CD14-positive monocyte (primary cell): ENCODE results near the gene LGR4. TPM values are rescaled to one million over a fixed set of nuclear protein-coding genes. Genes with fewer than 3 reads are reported as not detected.

Source experiments
- DNase-seq, 3 donors: peaks; one replicate each; pipeline ENCODE4 v3.0.0-alpha.2; 2011 to 2022
- H2AFZ ChIP-seq: 2 replicates; pipeline ENCODE4 v1.6.0; 2012; ENCODE audit warnings: mild to moderate bottlenecking, low read depth, low read length, inconsistent platforms; ENCODE audit not compliant: insufficient read depth, poor library complexity, severe bottlenecking
- H3K27ac ChIP-seq, 2 donors: 1 replicate in 1 of 2; 2 replicates in 1 of 2; pipeline ENCODE4 v1.5.1; 2012 to 2013; ENCODE audit warnings: low read length in 2 of 2, control low read depth in 1 of 2, inconsistent platforms in 1 of 2, low read depth in 1 of 2, mild to moderate bottlenecking in 1 of 2
- H3K27me3 ChIP-seq, 2 donors: one replicate each; pipeline versions ENCODE4 v1.6.0 to v1.6.1; 2011 to 2013; ENCODE audit warnings: low read length in 2 of 2; ENCODE audit not compliant: control insufficient read depth in 2 of 2, insufficient read depth in 2 of 2
- H3K36me3 ChIP-seq, 2 donors: replicated peaks in 1 of 2; 1 replicate in 1 of 2; 2 replicates in 1 of 2; pipeline versions ENCODE4 v1.5.1 to v1.6.1; 2012 to 2013; ENCODE audit warnings: low read length in 2 of 2, control low read depth in 1 of 2, inconsistent platforms in 1 of 2, mild to moderate bottlenecking in 1 of 2; ENCODE audit not compliant: insufficient read depth in 2 of 2, control insufficient read depth in 1 of 2
- H3K4me1 ChIP-seq, 2 donors: 1 replicate in 1 of 2; 2 replicates in 1 of 2; pipeline versions ENCODE4 v1.5.1 to v1.6.1; 2012 to 2013; ENCODE audit warnings: low read length in 2 of 2, control low read depth in 1 of 2, inconsistent platforms in 1 of 2, mild to moderate bottlenecking in 1 of 2, moderate library complexity in 1 of 2; ENCODE audit not compliant: insufficient read depth in 2 of 2, control insufficient read depth in 1 of 2
- H3K4me2 ChIP-seq: replicated peaks from 2 replicates; pipeline ENCODE3; 2012; ENCODE audit warnings: low read length, moderate library complexity, mild to moderate bottlenecking; ENCODE audit not compliant: poor library complexity, severe bottlenecking; ENCODE audit errors: extremely low read depth
- H3K4me3 ChIP-seq, 3 experiments: fragments of 200-600 bp in 1 of 3; sonication (generic) in 1 of 3; replicated peaks in 1 of 3; 1 replicate in 2 of 3; 2 replicates in 1 of 3; pipeline ENCODE4 v1.5.1; 2011 to 2013; ENCODE audit warnings: low read length in 3 of 3, mild to moderate bottlenecking in 3 of 3, control low read depth in 2 of 3, low read depth in 2 of 3, inconsistent platforms in 1 of 3, moderate library complexity in 1 of 3
- H3K79me2 ChIP-seq: 2 replicates; pipeline ENCODE4 v1.6.0; 2012; ENCODE audit warnings: mild to moderate bottlenecking, control low read depth, inconsistent platforms, low read length, moderate library complexity; ENCODE audit not compliant: insufficient read depth
- H3K9ac ChIP-seq: 2 replicates; pipeline ENCODE4 v1.6.0; 2017; ENCODE audit warnings: low read length, mild to moderate bottlenecking; ENCODE audit not compliant: insufficient read depth, poor library complexity, severe bottlenecking
- H3K9me3 ChIP-seq, 2 donors: replicated peaks in 1 of 2; 1 replicate in 1 of 2; 2 replicates in 1 of 2; pipeline versions ENCODE4 v1.5.1 to v1.6.1; 2012 to 2013; ENCODE audit warnings: low read length in 2 of 2, control low read depth in 1 of 2; ENCODE audit not compliant: control insufficient read depth in 1 of 2, insufficient read depth in 1 of 2
- H4K20me1 ChIP-seq: 2 replicates; pipeline ENCODE4 v1.6.0; 2012; ENCODE audit warnings: mild to moderate bottlenecking, low read length, control low read depth, moderate library complexity; ENCODE audit not compliant: insufficient read depth
- H3K27ac Mint-ChIP-seq, 7 donors: one replicate each; pipeline ENCODE4 v1.8.0; 2020; ENCODE audit warnings: mild to moderate bottlenecking in 7 of 7, mixed read lengths in 7 of 7, moderate library complexity in 6 of 7, inconsistent platforms in 2 of 7
- H3K27me3 Mint-ChIP-seq, 3 donors: one replicate each; pipeline ENCODE4 v1.8.0; 2021 to 2022; ENCODE audit warnings: low read depth in 3 of 3, mild to moderate bottlenecking in 3 of 3, mixed read lengths in 3 of 3, moderate library complexity in 3 of 3, inconsistent platforms in 1 of 3
- H3K36me3 Mint-ChIP-seq, 2 donors: one replicate each; pipeline ENCODE4 v1.8.0; 2020; ENCODE audit warnings: mixed read lengths in 2 of 2, inconsistent platforms in 1 of 2, mild to moderate bottlenecking in 1 of 2
- H3K4me1 Mint-ChIP-seq: one replicate; pipeline ENCODE4 v1.8.0; 2020; ENCODE audit warnings: mild to moderate bottlenecking, mixed read lengths
- H3K4me3 Mint-ChIP-seq, 2 donors: one replicate each; pipeline ENCODE4 v1.8.0; 2020; ENCODE audit warnings: mild to moderate bottlenecking in 2 of 2, mixed read lengths in 2 of 2, moderate library complexity in 1 of 2
- H3K9me3 Mint-ChIP-seq, 7 donors: one replicate each; pipeline ENCODE4 v1.8.0; 2020 to 2022; ENCODE audit warnings: mixed read lengths in 7 of 7, mild to moderate bottlenecking in 6 of 7, moderate library complexity in 6 of 7, inconsistent platforms in 2 of 7
- WGBS: methylation state at CpG from one replicate; pipeline ENCODE4 v1.1.5; 2013; ENCODE audit warnings: missing lambda C conversion rate; ENCODE audit not compliant: insufficient coverage; 5-methylcytosine and 5-hydroxymethylcytosine counted together
- intact Hi-C, 2 donors: fragments of 100-400 bp; cut with micrococcal nuclease; formaldehyde crosslinking; loops; one replicate each; pipeline versions ENCODE4 v1.15.0 to v1.15.1; 2023
- polyA plus RNA-seq, 3 donors: library from polyadenylated mRNA; depleted of rRNA in 1 of 3; unstranded in 2 of 3; stranded (reverse) in 1 of 3; fragments of 300-500 nt in 2 of 3; fragments of >200 nt in 1 of 3; fragmentation: Illumina TruSeq in 2 of 3; gene quantifications; 1 replicate in 2 of 3; 2 replicates in 1 of 3; pipeline ENCODE4 v1.2.3, GENCODE V29; 2012 to 2021
- TF ChIP-seq, protein P1 (sequence below): fragments of 200-600 bp; IDR thresholded peaks from one replicate; pipeline ENCODE4 v1.8.0; 2022; ENCODE audit warnings: antibody characterized with exemption, mild to moderate bottlenecking

LGR4 gene
- polyA plus RNA-seq, 3 donors = 0.67 to 0.92 (median 0.72) TPM

DNA sequence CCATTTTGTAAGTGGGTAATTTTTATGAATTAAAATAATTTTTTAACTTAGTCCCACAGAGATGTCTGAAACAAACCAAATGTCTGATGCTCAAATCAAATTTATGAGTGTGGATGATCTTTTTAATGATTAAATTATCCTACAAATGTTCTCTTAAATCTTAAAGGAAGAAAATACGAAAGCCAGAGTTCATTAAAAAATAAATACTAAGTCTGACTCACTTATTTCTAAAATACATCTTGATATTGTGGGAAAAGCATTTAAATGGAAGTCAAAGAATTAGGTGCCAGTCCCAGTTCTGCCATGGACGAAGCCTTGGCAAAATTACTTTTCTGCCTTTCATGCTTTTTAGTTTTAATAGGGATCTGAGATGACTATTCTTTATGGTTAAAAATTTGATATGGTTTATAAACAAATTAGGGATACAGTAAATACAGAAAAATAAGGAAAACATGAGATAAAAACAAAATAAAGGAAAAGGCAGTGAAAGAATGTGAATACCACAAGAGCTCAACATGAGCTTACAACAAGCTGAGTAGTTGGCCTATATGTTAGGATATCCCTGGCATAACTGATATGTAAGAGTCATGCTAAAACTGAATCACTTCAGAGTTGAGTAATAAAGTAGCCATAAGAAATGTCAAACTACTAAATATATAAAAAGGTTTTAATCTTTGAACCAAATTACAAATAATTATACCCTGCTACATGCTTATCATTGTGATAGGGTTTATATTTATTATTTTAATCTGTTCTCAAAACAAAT is 118.8 kb downstream of the LGR4 start:
- H3K9me3 ChIP-seq = no peaks in the 10 kb centered on the region

DNA sequence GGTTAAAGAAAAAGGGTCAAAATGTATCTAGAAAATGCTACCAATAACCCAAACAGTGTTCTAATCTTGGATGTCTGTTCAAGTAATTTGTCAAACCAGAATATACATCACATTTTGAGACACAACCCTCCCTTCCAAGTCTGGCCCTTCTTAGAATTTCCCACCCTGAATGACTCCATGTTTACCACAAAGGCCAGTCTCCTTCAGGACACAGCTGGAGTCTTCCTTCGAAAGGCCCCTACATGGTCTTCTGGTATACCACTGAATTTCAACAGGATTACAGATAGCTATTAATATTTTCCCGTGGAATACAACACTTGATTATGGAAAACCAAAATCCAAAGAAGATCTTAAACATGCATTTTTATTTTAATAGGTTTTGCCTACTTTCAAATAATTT is 119.8 kb downstream of the LGR4 start:
- TF ChIP-seq, protein P1, sequence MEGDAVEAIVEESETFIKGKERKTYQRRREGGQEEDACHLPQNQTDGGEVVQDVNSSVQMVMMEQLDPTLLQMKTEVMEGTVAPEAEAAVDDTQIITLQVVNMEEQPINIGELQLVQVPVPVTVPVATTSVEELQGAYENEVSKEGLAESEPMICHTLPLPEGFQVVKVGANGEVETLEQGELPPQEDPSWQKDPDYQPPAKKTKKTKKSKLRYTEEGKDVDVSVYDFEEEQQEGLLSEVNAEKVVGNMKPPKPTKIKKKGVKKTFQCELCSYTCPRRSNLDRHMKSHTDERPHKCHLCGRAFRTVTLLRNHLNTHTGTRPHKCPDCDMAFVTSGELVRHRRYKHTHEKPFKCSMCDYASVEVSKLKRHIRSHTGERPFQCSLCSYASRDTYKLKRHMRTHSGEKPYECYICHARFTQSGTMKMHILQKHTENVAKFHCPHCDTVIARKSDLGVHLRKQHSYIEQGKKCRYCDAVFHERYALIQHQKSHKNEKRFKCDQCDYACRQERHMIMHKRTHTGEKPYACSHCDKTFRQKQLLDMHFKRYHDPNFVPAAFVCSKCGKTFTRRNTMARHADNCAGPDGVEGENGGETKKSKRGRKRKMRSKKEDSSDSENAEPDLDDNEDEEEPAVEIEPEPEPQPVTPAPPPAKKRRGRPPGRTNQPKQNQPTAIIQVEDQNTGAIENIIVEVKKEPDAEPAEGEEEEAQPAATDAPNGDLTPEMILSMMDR = no peak
- no peaks in the 10 kb centered on the region for H3K4me1 Mint-ChIP-seq
- Histone ChIP-seq H4K20me1 (no peaks in the 10 kb centered on the region), H3K4me2 (no peak overlapping the region), H3K4me3 (no peak overlapping the region), H3K4me1 (no peaks in the 10 kb centered on the region), H3K9me3 (no peaks in the 10 kb centered on the region), H3K36me3 (no peaks in the 10 kb centered on the region), H3K27me3 (no peaks in the 10 kb centered on the region), H3K27ac (no peak overlapping the region), H2AFZ (no peak overlapping the region), H3K9ac (no peak overlapping the region), H3K79me2 (no peaks in the 10 kb centered on the region)
- DNase-seq = no peak
- H3K9me3 Mint-ChIP-seq = no peaks in the 10 kb centered on the region
- no peak overlapping the region for H3K27ac Mint-ChIP-seq
- peaks cover 5 to 12% of the 10 kb centered on the region in 2 donors for H3K36me3 Mint-ChIP-seq
- WGBS = 100% methylated on average over 1 of the region's 2 CpGs
- intact Hi-C loops = no loop called here
- no peak overlapping the region for H3K4me3 Mint-ChIP-seq
- H3K27me3 Mint-ChIP-seq = no peaks in the 10 kb centered on the region

More for the DNA sequence above, 118.8 kb downstream of the LGR4 start:
- H3K27ac ChIP-seq = no peak overlapping the region
- Mint-ChIP-seq H3K4me1 (peaks cover 8% of the 10 kb centered on the region), H3K4me3 (no peak overlapping the region), H3K9me3 (no peaks in the 10 kb centered on the region), H3K27ac (no peak overlapping the region), H3K36me3 (peaks cover 5 to 10% of the 10 kb centered on the region in 2 donors), H3K27me3 (no peaks in the 10 kb centered on the region)
- H3K9ac ChIP-seq = no peak overlapping the region
- no peaks in the 10 kb centered on the region for H3K36me3 ChIP-seq
- H4K20me1 ChIP-seq = no peaks in the 10 kb centered on the region
- no CpG with 5 or more reads among the region's 2 CpGs for WGBS
- H3K27me3 ChIP-seq = no peaks in the 10 kb centered on the region
- H3K79me2 ChIP-seq = no peaks in the 10 kb centered on the region
- TF ChIP-seq, protein P1 = no peak
- no peak overlapping the region for H3K4me2 ChIP-seq
- H3K4me3 ChIP-seq = no peak overlapping the region
- no peak for DNase-seq
- no peak overlapping the region for H2AFZ ChIP-seq
- intact Hi-C loops = no loop called here
- H3K4me1 ChIP-seq = peaks cover 0 to 3% of the 10 kb centered on the region in 2 donors
